GM21515 (cell line): Measurements from ENCODE around the gene CTDSP2.

ENCODE experiments used
- ATAC-seq: cut with Tn5 transposase; IDR thresholded peaks from one replicate; pipeline ENCODE4 v1.9.1; 2021; ENCODE audit not compliant: unreplicated experiment

CTDSP2 gene

GRCh38 chr12:57817261-57817989, 29.1 kb downstream of the CTDSP2 start:
- ATAC-seq: no peak

- no peak for ATAC-seq
Observed at GRCh38 chr12:57816855-57817151, 29.7 kb downstream of the CTDSP2 start.

- ATAC-seq: no peak
Observed at GRCh38 chr12:57816001-57816854, 30.3 kb downstream of the CTDSP2 start.

- ATAC-seq: no peak
Observed at GRCh38 chr12:57815177-57816000, 31.1 kb downstream of the CTDSP2 start.

- no peak for ATAC-seq
Observed at GRCh38 chr12:57813971-57814772, 32.4 kb downstream of the CTDSP2 start.

GRCh38 chr12:57813111-57813970, 33.2 kb downstream of the CTDSP2 start:
- ATAC-seq: no peak

GRCh38 chr12:57811028-57811755, 35.3 kb downstream of the CTDSP2 start:
- ATAC-seq: no peak

DNA sequence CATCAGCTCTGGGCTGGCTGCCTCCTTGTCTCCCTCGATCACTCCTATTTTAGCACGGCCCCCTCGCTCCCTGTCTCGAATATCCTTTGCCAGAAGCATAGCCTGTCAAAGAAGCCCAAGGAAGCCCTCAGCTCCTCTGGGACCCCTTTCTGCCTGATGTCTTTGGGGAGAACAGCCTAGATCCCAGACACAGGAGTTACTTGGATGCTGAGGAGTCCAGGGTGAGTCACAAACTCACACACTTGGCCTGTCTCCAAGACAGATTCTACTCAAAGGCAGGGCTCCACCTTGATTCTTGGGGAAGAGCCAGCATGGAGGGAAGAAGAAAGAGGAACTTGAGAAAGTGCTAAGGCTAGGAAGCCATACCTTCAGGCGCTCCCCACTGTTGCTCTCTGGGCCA, 36.1 kb downstream of the CTDSP2 start:
- no peak for ATAC-seq

GRCh38 chr12:57809425-57809824, 37.1 kb downstream of the CTDSP2 start:
- ATAC-seq: no peak

DNA sequence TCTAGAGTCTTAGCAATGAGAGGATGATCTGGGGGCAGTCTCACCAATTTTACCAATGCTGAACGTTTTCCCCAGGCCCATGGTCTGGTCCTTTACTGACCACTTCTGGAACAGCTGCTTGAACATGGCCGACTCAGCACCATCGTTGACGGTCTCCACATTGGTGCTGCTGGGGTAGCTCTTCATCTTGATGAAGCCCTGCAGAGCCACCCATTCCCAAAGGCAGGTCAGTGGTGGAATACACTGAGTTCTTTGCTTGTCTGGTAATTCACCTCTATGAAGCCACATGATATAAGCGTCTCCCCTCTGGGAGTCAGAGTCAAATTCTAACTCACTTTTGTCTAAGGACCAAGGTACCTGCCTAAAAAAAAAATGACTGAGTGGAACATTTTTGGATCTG, 38.2 kb downstream of the CTDSP2 start:
- no peak for ATAC-seq

DNA sequence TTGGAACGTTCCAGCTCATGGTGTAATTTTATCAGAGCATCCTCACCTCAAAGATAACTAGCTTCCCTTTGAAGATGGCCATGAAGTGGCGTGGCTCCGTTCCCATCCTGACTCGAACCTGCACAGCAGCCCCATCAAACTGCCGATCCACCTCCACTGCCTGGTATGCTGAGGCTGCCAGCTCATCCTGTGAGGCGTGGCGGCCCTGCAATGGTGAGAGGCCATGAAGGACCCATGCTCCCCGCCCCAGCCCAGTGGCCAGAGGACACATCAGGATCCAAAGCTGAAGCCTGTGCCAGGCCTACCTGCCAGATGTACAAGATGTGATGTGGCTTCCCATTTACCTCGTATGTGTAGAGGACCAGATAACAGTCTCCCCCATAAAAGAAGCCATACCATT, 39.2 kb downstream of the CTDSP2 start:
- ATAC-seq: no peak

GRCh38 chr12:57806677-57807076, 39.9 kb downstream of the CTDSP2 start:
- ATAC-seq: no peak

GRCh38 chr12:57803319-57803893, 43.1 kb downstream of the CTDSP2 start:
- ATAC-seq: no peak

DNA sequence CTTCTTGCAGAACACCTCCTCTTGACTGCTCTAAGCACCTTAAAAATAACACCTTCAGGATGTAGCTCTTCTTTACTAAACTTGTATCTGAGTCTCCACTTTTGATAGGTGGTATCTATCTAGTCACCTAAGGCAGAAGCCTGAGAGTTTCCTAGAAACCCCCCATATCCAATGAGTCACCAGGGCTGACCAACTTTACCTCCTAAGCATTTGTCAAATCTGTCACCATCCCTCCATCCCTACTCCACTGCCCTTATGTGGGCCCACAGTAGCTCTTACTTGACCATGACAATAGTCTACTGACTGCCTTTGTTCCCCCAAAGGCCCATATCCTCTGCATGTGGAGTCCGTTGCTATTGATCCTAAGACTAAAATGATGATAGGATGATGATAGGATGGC, 43.9 kb downstream of the CTDSP2 start:
- no peak for ATAC-seq

DNA sequence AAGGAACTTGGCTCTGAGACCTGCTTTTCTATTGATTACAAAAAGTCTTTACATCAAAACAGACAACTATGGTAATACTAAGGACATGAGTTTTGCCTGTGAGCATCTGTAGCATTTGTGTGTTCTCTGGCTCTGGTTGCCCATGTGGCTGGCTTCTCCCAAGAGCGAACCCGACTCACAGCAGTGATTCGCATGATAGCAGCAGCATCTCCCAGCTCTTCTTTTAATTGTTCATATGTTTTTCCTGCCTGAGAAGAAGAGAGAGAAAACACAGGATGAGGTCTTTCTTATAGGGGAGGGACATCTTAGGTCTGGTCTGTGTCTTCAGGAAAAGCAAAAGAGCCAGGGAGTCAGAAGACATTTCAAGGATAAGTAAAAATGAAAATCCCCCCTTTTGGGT, 45.6 kb downstream of the CTDSP2 start:
- no peak for ATAC-seq

DNA sequence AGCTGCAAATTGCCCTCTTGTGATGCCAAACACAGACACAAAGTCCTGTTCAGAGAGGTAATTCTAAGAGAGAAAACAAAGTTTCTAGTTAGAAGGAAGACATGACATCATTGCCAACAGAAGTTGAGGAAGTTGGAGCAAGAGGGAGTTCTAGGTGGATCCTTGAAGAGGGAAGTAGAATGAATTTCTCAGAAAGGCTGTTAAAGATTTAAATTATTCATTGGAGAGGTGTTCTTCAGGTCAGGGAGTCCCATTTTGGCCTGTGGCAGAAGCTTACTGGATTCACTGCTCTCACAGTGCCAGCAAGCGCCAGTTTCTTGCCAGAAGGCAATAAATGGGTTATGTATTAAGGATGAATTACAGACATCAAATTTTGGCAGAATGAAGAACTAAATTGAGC, 48.6 kb downstream of the CTDSP2 start:
- no peak for ATAC-seq

DNA sequence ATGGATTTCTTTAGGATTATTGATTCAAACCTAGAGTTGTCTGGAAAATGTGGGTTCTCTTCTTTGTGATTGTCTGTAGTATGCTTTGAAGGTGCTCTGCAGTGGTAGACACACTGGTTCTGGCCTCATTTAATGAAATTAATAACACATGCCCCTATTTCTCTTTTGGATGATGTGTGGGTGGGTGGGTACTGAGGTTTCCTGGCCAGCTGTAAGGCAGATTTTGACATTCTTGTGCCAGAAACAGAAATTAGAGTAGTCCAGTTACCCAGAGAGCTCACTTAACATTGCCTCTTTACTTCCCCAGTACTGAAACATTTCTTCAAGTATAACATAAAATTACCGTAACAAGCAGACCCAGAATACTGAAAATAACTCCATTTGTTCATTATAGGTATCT, 49.5 kb downstream of the CTDSP2 start:
- ATAC-seq: no peak

GRCh38 chr12:57795354-57795753, 51.2 kb downstream of the CTDSP2 start:
- no peak for ATAC-seq

DNA sequence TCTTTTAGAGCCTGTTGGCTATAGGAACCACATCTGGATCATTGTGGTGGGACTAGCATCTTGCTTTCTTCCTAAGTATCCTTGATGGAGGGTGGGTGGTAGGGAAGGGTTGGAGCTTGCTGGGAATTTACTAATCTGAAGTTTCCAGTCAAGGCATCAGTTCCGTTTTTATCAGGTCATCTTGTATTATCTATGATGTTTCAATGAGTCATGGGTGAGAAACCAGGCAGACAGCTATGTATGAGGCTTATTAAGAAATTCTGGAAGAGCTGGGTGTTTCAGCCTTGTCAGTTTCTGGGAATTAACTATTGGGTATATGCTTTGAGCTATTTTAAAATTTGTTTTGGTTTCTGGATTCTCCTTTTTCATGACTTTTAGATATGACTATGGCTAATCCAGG, 52.6 kb downstream of the CTDSP2 start:
- ATAC-seq: no peak
